Stimulated activated CD4-positive, alpha-beta T cell treated with anti-CD3 and anti-CD28 coated beads, Interleukin-4, amount 100 ng/mL, for 24 hours (primary cell): ENCODE measurements around the gene CMTM1.
"Not testable (repeated sequence)": the region's sequence is repeated elsewhere in the genome, so short reads cannot be mapped to it uniquely, and the experiment has no call there.

Experiments used
- DNase-seq: peaks from one replicate; pipeline ENCODE4 v3.0.0-alpha.2; 2020

Gene CMTM1

GRCh38 chr16:66563574-66564334, 2.5 kb upstream of the CMTM1 start:
- DNase-seq: no peak

DNA sequence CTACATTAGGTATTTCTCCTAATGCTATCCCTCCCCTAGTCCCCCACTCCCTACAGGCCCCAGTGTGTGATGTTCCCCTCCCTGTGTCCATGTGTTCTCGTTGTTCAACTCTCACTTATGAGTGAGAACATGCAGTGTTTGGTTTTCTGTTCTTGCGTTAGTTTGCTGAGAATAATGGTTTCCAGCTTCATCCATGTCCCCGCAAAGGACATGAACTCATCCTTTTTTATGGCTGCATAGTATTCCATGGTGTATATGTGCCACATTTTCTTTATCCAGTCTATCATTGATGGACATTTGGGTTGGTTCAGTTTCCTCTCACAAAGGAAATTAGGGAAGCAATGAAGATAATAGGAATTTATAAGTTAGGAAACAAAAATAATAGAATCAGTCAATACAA, 1.0 kb downstream of the CMTM1 start:
- DNase-seq: not testable (repeated sequence)

- DNase-seq: no peak
These were observed 2.1 kb downstream of the CMTM1 start for GRCh38 chr16:66568355-66568754.

DNA sequence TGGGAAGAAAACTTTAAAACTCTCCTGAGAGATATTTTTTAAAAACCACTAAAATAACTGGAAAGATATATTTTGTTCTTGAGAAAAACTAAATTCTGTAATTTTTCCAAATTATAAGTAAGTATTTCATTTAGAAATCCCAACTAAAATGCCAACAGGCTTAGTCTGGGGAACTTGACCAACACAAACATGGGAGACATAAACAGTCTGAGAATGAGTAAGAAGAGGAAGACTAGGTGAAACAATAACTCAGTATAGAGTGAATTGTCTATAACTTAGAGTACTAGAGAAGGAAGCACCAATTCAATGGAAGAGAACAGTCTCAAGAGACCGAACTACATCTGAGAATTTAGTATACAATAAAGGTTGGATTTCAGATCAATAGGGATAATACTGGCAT, 2.9 kb downstream of the CMTM1 start:
- DNase-seq: no peak

GRCh38 chr16:66569827-66570405, 3.7 kb downstream of the CMTM1 start:
- no peak for DNase-seq

DNA sequence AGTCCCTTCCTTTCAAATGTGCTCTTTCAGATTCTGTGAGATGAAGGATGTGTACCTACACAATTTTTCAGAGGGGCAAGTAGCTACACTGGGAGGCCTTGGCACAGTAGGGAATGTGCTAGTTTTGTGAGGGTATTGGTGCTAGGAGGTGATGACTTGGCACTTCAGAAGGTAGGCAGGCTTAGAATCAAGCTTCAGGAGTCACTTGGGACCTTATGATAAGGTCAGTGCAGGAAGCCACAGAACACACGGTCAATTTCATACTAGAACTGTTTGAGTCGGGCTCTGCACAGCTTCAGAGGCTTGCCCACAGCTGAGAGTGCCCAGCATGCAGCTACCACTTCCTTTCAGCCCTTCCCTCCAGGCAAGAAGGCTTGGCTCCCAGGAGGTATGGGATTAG, 6.1 kb downstream of the CMTM1 start:
- no peak for DNase-seq

- DNase-seq: no peak
These were observed 7.8 kb downstream of the CMTM1 start for GRCh38 chr16:66574081-66574480.

- no peak for DNase-seq
These were observed 8.3 kb downstream of the CMTM1 start for GRCh38 chr16:66574531-66574930.

DNA sequence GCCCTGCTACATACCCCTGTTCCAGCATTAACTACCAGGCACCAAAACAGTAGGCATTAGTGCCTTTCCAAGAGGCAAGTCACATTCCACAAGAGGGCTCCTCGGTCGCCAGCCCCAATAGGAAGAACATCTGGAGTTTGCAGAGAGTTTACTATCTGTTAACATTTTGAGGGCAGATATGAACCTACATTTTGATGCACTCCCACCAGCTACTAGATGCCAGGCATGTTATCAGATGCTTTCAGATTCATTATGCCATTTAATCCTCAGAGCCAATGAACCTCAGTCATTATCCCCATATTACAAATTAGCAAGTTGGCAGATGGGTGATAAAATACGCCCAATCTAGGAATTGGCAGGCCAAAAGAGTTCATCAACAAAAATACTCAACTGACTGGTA, 8.8 kb downstream of the CMTM1 start:
- no peak for DNase-seq

GRCh38 chr16:66576296-66576695, 10.1 kb downstream of the CMTM1 start:
- no peak for DNase-seq

DNA sequence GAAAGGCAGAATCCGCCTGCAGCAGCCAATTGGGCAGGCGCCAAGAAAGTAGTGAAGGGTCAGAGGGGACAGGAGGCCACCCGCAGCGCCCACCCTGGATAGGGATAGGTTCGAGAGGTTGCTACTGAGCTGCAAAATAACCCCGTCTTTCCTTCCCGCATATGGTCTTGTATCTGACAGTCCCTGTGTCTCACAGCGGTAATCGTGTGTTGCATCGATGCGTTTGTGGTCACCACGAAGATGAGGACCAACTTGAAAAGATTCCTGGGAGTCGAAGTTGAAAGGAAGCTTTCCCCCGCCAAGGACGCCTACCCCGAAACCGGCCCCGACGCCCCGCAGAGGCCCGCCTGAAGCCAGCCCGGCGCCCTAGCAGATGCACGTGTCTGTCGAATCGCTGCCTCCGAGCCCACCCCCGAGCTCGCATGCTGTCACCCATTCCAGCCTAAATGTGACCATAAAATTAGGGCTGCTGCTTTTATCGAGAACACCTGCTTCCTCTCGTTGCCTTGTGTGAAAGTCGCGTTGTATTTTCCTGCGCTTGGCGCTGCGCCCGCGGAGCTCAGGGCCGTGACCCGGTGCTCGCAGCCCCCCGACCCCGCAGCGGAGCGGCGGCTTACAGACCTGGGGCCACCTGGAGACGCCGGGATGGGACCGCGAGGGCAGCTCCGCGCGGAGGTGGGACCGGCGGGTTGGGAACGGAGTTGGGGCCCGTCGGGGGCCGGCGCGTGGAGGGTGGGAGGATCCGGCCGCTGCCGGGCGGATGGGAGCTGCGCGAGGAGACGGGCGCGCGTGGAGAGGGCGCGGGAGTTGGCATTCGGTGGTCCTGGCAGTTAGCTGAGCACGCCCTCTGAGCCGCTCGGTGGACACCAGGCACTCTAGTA, 12.7 kb downstream of the CMTM1 start, which contains the start of gene CMTM2:
Gene CMTM2, plus strand, starts transcription at position 813 of the 881 bp plus-strand sequence. CDS start 145 bp downstream, outside the sequence.
- no peak for DNase-seq

DNA sequence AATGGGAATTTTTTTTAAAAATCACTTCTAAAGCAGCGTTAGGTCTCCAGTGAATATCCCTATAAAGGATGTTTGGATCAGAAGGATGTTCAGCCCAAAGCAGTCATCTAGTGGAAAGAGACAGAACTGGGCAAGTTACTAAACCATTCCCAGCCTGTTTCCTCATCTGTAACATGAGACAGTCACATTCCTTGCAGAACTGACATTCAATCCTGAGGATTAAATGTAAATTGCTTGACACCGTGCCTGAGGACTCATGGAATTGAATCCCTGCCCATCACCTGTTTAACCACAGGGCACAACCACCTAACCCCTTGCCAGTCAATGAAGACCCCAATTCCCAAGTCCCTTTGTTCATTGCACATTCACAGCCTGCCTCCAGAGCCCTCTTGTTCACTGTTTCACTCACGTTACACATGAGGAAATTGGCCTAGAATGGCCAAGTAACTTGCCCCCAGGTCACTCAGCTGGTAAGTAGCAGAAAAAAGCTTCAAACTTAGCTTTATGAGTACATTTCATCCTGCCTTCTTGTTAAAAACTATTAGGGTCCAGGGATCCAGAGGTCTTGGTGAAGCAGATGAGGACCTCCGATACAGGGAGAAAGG, 14.5 kb downstream of the CMTM1 start:
- no peak for DNase-seq

DNA sequence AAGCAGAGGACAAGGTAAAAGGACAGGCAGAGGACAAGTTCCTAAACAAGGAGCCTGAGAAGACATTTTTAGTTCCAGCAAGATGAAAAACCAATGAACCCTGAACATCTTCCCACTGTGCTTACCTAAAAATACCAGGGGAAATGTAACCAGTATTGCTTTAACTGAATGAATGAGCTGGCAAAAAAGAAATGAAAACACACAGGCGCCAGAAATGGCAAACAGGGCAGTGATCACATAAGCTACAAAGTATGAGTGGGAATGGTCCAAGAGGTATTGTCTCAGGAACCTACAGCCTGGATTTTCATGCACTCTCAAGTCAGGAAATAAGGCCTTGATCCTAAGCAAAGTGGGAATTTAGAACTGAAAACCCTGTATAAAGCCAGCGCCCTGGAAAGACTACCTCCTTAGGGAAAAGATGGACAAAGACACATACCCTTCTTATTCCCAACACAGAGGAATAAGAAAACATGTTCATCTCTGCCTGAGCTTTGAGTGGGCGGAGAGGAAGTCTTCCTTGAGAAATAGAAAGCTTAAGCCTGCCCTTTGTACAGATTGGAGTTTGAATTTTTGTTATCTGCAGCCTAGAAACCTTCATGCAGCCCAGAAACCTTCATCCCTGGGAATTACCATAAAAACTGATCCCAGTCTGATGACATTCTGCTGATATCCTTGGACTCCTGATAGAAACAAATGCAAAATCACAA, 15.2 kb downstream of the CMTM1 start:
- DNase-seq: no peak

- no peak for DNase-seq
These were observed 19.4 kb downstream of the CMTM1 start for GRCh38 chr16:66585481-66586239.

GRCh38 chr16:66587881-66588600, 21.8 kb downstream of the CMTM1 start:
- no peak for DNase-seq

DNA sequence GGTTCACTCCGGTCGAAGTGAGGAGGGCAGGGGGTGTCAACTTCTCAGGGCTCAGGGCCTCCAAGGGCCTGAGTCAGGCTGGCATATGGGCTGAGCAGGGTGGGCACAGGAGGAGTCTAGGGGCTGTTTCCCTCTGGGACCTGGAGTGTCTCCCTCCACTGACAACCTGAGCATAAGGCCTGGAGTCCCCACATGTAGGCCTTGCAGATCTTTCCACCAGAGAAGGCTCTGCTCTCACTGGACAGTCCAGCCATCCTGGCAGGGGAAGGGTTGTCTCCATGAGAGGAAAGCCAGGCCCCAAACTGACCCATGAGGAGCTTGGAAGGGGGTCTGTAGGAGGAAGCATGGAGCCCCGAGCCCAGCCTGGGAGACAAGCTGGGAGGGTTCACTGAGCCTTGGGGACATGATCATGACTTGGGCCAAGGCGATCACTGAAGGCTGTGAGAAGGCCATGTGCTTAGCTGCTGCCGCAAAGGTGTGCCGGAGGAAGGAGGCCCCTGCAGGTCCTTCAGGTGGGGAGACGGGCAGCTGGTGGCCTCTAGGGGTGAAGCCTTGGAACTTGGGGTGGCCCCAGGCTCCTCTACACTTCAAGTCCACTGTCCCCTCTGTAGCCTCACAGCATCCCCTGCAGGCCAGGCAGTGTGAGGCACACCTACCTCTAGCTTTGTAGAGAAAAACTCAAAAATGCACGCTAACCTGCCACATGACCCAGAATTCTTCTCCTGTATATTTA, 22.9 kb downstream of the CMTM1 start:
- peak; percentile 57 for DNase-seq

DNA sequence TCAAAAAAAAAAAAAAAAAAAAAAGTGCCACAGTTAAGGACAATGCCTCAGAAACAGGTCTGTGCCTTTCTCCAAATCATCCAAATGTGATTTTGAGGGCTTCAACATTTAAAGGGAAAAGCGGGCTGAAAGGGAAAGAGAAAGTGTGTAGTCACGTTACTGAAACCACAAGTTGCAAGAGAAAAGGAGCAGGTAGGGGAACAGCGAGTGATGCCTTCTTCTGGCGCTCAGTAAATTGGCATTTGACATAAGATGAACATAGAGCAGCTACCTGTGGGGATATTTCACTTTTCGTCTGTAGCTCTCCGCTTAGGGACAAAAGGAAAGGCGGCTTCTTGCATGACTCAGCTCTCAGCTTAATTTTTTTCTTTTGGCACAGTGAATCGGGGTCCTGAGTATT, 24.1 kb downstream of the CMTM1 start:
- peak; percentile 21 for DNase-seq

DNA sequence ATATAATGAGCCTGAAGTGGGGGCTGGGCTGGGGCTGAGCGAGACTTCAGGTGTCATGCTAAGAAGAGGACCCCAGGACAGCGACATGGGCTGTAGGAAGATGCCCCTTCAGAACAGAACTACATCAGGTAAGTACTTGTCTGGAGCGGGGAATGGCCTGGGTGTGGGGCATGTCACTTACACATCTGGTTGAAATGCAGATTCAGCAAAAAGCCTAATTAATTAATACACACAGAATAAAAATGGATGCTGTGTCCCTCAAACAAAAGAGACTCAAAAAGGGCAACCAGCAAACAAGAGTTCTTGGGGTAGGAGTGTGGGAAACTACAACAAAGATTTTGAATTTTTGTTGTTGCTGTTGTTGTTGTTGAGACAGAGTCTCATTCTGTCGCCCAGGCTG, 24.8 kb downstream of the CMTM1 start:
- DNase-seq: no peak

DNA sequence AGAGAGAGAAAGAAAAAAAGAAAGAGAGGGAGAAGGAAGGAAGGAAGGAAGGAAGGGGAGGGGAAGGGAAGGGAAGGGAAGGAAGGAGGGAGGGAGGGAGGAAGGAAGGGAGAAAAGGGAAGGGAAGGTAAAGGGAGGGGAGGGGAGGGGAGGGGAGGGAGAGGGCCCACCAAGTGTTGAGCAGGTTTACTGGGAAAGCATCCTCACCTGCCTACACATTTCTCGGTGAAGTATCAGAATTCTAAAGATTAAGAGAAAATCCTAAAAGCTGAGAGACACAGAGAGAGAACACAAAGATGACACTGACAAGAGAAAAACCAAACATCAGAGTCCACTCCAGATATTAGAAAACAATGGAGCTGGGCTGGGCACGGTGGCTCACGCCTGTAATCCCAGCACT, 26.0 kb downstream of the CMTM1 start:
- DNase-seq: no peak

DNA sequence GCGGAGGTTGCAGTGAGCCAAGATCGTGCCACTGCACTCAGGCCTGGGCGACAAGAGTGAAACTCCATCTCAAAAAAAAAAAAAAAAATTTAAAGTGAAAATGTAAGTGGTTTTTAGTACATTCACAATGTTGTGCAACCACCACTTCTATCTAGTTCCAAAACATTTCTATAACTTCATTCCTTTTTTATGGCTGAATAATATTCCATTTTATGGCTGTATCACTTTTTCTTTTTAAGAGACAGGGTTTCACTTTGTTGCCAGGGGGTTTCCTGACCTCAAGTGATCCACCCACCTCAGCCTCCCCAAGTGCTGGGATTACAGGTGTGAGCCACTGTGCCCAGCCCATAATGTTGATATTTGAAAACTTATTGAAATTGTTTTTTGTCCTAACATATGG, 26.6 kb downstream of the CMTM1 start:
- DNase-seq: no peak
